Panc1 (cell line): ENCODE results near the gene RASD2. TPM values are rescaled to one million over a fixed set of nuclear protein-coding genes. Genes with fewer than 3 reads are reported as not detected.

Experiments used
- ATAC-seq: fragments of 200-7000 bp; cut with Tn5 transposase; 2 replicates; pipeline ENCODE4 v1.9.1; 2020; ENCODE audit warnings: mild to moderate bottlenecking, moderate library complexity
- BruUV-seq: library from RNA; stranded (reverse); fragments of 400-500 nt; replicated peaks from 2 replicates; lab custom pipeline; 2021; lab: Mats Ljungman, UMichigan
- CTCF ChIA-PET: fragments of 300-600 bp; sonication (Branson Sonifier 250); formaldehyde crosslinking; loops from one replicate; lab custom pipeline; 2022; ENCODE audit warnings: antibody characterized with exemption; lab: Charles Lee
- POLR2A ChIA-PET: fragments of 300-600 bp; sonication (Branson Sonifier 250); formaldehyde crosslinking; loops from one replicate; lab custom pipeline; 2022; ENCODE audit warnings: antibody characterized with exemption; lab: Charles Lee
- DNase-seq: peaks from one replicate; pipeline ENCODE4 v3.0.0-alpha.2; 2010; ENCODE audit warnings: low read depth, low spot score
- H3K27ac ChIP-seq: 2 replicates; pipeline ENCODE4 v1.5.1; 2011; ENCODE audit warnings: mild to moderate bottlenecking, low read length, inconsistent platforms
- H3K27me3 ChIP-seq: fragments of 200-500 bp; sonication (Bioruptor generic); 2 replicates; pipeline ENCODE4 v1.6.0; 2014; ENCODE audit warnings: low read length, inconsistent platforms; ENCODE audit not compliant: control insufficient read depth, insufficient read depth
- H3K36me3 ChIP-seq: fragments of 200-500 bp; sonication (Bioruptor generic); 2 replicates; pipeline ENCODE4 v1.5.1; 2014; ENCODE audit warnings: inconsistent platforms, mild to moderate bottlenecking, low read length, moderate library complexity; ENCODE audit not compliant: control insufficient read depth, insufficient read depth
- H3K4me1 ChIP-seq: 2 replicates; pipeline ENCODE4 v1.5.1; 2011; ENCODE audit warnings: inconsistent platforms, mild to moderate bottlenecking, low read length, moderate library complexity; ENCODE audit not compliant: control insufficient read depth, insufficient read depth
- H3K4me3 ChIP-seq, 2 experiments: 2 replicates each; pipeline ENCODE4 v1.5.1; 2011 to 2012; ENCODE audit warnings: low read depth in 2 of 2, low read length in 2 of 2, mild to moderate bottlenecking in 2 of 2, inconsistent platforms in 1 of 2, moderate library complexity in 1 of 2
- H3K9me3 ChIP-seq: fragments of 200-500 bp; sonication (Bioruptor generic); 2 replicates; pipeline ENCODE4 v1.5.1; 2014; ENCODE audit warnings: low read depth, mild to moderate bottlenecking, inconsistent platforms, low read length, moderate library complexity; ENCODE audit not compliant: control insufficient read depth, insufficient read depth
- POLR2AphosphoS5 ChIP-seq: IDR thresholded peaks from 2 replicates; pipeline ENCODE4 v1.6.1; 2012; ENCODE audit warnings: mild to moderate bottlenecking, low read depth, low read length, moderate library complexity
- REST ChIP-seq, 2 experiments: IDR thresholded peaks; 2 replicates each; pipeline ENCODE4 v1.6.1; 2011 to 2012; ENCODE audit warnings: low read depth in 2 of 2, control low read depth in 1 of 2, low read length in 1 of 2, mild to moderate bottlenecking in 1 of 2, moderate library complexity in 1 of 2; ENCODE audit not compliant: insufficient read depth in 1 of 2
- SIN3A ChIP-seq: IDR thresholded peaks from 2 replicates; pipeline ENCODE4 v1.6.1; 2012; ENCODE audit warnings: low read depth, mild to moderate bottlenecking, low read length, moderate library complexity, borderline replicate concordance; ENCODE audit not compliant: insufficient read depth
- TCF7L2 ChIP-seq: IDR thresholded peaks from 2 replicates; pipeline ENCODE4 v1.6.1; 2011; ENCODE audit warnings: mild to moderate bottlenecking, low read depth, low read length, inconsistent platforms
- in situ Hi-C: cut with HindIII; loops from 2 replicates; pipeline ENCODE4 v1.10.0; 2016; ENCODE audit warnings: low sequenced_read_pairs, low pct_unique_long_range_greater_than_20kb
- intact Hi-C: fragments of 100-400 bp; cut with micrococcal nuclease; formaldehyde crosslinking; loops from one replicate; pipeline ENCODE4 v1.10.0; 2022; ENCODE audit not compliant: unreplicated experiment
- total RNA-seq: library from RNA; stranded (reverse); gene quantifications from one replicate; pipeline ENCODE4 v1.2.1, GENCODE V29; 2021; ENCODE audit not compliant: unreplicated experiment
- TF ChIP-seq, protein P1 (sequence below): fragments of 450-650 bp; IDR thresholded peaks from 2 replicates; pipeline ENCODE4 v1.5.1; 2017; ENCODE audit warnings: mild to moderate bottlenecking

RASD2 gene
- total RNA-seq, 1 experiment from 2014 or later, result 26.7 TPM

DNA sequence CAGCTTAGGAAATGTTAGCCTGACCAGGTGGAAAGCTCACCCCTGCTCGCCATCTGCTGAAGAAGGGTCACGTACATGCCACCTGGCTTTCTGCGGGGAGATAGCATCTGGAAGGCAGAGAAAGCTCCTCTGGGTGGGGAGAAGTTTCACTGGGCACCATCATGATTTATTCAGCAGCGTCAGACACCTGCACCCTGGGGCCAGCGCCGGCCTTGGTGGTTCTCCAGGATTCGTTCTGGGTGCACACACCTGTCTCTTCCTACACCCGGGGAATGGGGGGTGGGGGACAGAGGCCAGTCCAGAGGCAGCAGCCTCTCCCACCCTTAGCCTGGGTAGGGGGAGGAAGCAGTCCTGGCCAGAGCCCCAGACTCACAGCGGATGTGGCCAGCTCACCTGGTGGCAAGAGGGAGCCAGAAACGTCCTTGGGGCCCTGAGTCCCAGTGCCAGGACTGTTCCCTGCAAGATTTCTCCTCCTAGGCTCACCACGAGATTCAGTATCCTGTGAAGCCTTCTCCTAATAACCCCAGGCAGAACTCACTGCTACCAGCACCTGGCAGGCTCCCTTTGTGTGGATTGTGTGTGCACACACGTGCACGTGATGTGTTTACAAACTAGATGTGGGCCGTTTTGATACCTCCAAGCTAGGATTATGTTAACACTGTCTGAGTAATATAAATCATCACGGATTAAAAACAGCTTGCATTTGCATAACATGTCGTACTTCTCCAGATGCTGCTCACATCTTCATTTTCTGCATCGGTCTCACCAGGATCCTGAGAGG is 17.3 kb upstream of the RASD2 start:
- ChIA-PET CTCF (no interaction called here), POLR2A (interaction anchor here (0.6 to 0.7 kb wide), 3 partner anchors 9 to 392 kb away, joined by 3 to 8 read pairs (median 4); no protein-coding TSS in a partner anchor)
- Histone ChIP-seq H3K27ac (no peak overlapping the region), H3K4me3 (no peak overlapping the region), H3K4me1 (no peaks in the 10 kb centered on the region; the same call in 1 of the 2 replicates), H3K27me3 (no peaks in the 10 kb centered on the region), H3K9me3 (no peaks in the 10 kb centered on the region), H3K36me3 (no peaks in the 10 kb centered on the region)
- ATAC-seq (no peak), DNase-seq (no peak)
- in situ Hi-C loops, result no loop called here
- TF ChIP-seq REST (IDR thresholded peaks at IDR 0.05; ENCODE audit: insufficient read depth in 1 of 2, low read depth in 2 of 2, low read length in 1 of 2) (no peak), POLR2AphosphoS5 (no peak), TCF7L2 (no peak), SIN3A (no peak)
- TF ChIP-seq, protein P1, sequence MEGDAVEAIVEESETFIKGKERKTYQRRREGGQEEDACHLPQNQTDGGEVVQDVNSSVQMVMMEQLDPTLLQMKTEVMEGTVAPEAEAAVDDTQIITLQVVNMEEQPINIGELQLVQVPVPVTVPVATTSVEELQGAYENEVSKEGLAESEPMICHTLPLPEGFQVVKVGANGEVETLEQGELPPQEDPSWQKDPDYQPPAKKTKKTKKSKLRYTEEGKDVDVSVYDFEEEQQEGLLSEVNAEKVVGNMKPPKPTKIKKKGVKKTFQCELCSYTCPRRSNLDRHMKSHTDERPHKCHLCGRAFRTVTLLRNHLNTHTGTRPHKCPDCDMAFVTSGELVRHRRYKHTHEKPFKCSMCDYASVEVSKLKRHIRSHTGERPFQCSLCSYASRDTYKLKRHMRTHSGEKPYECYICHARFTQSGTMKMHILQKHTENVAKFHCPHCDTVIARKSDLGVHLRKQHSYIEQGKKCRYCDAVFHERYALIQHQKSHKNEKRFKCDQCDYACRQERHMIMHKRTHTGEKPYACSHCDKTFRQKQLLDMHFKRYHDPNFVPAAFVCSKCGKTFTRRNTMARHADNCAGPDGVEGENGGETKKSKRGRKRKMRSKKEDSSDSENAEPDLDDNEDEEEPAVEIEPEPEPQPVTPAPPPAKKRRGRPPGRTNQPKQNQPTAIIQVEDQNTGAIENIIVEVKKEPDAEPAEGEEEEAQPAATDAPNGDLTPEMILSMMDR, result no peak
- intact Hi-C loops, result no loop called here
- no TSS peak for BruUV-seq

DNA sequence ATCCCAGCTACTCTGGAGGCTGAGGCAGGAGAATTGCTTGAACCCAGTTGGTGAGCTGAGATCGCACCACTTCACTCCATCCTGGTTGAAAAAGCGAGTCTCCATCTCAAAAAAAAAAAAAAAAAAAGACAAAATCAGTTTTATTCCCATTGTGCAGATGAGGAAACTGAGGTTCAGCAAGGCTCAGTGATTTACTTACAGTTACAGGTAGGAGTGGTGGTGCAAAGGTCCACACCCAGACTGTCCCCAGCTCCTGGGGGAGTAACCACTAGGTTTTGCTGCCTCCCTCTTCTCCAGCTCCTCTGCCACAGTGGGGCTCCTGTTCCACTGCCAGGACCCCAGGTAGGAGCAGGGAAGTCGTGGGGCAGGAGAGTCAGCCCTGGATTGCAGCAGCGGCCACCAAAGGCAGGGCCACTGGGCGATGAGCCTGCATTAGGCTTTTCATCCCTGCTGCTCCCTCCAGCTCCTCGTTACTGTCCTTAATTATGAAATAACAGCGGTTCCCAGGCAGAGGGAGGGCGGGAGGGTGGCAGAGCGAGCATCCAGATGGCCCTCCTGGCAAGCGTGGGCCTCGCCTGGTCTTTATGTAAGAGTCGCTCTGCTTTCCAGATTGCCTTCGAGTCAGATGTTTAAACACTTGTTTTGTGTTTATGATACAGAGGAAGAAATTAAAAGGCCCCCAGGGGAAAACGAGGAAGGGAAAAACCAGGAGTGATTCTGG is 15.5 kb upstream of the RASD2 start:
- TF ChIP-seq SIN3A (no peak), POLR2AphosphoS5 (no peak), REST (IDR thresholded peaks at IDR 0.05; ENCODE audit: insufficient read depth in 1 of 2, low read depth in 2 of 2, low read length in 1 of 2) (no peak), TCF7L2 (no peak)
- TF ChIP-seq, protein P1, result no peak
- DNase-seq (no peak), ATAC-seq (peak; percentile 30; the same call in 1 of the 2 replicates)
- in situ Hi-C loops (no loop called here), intact Hi-C loops (no loop called here)
- no peak overlapping the region for H3K4me3 ChIP-seq
- POLR2A ChIA-PET, result no interaction called here
- H3K9me3 ChIP-seq, result no peaks in the 10 kb centered on the region
- H3K36me3 ChIP-seq, result no peaks in the 10 kb centered on the region
- no peaks in the 10 kb centered on the region for H3K27me3 ChIP-seq
- H3K4me1 ChIP-seq, result no peaks in the 10 kb centered on the region; the same call in 1 of the 2 replicates
- CTCF ChIA-PET, result no interaction called here
- H3K27ac ChIP-seq, result no peak overlapping the region
- BruUV-seq, result no TSS peak
